ENCODE results near the gene AP2M1.
"Not testable (repeated sequence)": the region's sequence is repeated elsewhere in the genome, so short reads cannot be mapped to it uniquely, and the experiment has no call there.

AP2M1 gene

DNA sequence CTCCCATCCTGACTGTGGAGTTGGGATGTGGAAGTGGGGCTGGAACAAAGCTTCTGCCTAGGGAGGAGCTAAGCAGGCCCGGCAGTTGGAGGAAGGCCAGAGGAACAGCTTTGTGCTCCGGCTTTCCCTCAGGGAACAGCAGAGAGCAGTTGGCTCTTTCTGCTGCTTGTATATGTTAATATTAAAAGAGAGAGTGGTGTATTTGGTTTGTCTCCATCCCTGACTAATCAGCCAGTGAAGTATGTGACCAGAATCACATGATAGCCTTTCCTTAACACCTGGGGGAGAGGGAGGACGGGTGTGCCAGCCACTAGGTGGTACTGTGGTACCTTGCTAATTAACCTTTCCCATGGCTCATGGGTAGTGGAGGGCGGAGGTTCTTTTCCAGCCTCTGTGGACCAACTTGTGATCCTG is 29.5 kb upstream of the AP2M1 start:
- TF ChIP-seq, protein P1, sequence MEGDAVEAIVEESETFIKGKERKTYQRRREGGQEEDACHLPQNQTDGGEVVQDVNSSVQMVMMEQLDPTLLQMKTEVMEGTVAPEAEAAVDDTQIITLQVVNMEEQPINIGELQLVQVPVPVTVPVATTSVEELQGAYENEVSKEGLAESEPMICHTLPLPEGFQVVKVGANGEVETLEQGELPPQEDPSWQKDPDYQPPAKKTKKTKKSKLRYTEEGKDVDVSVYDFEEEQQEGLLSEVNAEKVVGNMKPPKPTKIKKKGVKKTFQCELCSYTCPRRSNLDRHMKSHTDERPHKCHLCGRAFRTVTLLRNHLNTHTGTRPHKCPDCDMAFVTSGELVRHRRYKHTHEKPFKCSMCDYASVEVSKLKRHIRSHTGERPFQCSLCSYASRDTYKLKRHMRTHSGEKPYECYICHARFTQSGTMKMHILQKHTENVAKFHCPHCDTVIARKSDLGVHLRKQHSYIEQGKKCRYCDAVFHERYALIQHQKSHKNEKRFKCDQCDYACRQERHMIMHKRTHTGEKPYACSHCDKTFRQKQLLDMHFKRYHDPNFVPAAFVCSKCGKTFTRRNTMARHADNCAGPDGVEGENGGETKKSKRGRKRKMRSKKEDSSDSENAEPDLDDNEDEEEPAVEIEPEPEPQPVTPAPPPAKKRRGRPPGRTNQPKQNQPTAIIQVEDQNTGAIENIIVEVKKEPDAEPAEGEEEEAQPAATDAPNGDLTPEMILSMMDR (IDR thresholded peaks at IDR 0.05; ENCODE audit: extremely low read depth, missing control alignments) = no peak
- DNase-seq (ENCODE audit: low spot score) = no peak

DNA sequence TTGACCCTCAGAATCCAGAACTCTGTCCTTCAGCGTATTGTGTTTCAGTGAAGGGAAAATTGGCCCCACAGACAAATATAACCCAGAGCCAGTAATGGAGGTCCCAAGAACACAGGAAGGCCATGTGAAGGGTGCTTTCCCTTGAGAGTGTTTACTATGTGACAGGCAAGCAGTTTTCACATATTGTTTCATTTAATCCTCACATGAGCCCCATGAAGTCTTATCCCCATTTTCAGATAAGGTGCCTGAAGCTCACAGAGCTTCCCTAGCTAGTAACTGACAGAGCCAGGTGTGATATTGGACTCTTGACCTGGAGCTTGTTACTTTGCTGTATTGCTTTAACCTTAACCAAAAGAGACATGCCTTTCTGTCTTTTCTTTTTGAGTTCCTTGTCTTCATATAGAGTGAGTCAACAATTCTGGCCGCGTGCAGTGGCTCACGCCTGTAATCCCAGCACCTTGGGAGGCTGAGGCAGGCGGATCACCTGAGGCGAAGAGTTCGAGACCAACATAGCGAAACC is 28.8 kb upstream of the AP2M1 start:
- DNase-seq (ENCODE audit: low spot score) = no peak
- TF ChIP-seq, protein P1 (IDR thresholded peaks at IDR 0.05; ENCODE audit: extremely low read depth, missing control alignments) = no peak

DNA sequence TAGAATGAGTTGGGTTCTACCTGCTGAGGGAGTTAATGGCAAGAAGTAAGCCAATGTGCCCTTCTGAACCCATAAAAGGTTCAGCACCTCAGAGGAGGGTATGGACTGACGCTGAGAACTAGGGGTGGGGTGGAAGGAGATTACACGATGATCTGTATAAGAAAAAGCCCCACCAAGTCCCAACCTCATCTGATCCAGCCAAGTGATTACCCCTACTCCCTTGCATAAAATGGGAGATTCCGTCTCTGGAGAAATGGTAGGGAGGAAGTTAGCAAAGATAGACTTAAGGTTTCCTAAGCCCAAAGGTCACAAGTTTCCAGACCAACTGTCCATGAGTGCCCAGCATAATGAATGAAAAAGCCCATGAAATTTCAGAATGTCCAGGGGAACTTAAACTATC is 26.6 kb upstream of the AP2M1 start:
- DNase-seq (ENCODE audit: low spot score) = no peak
- TF ChIP-seq, protein P1 (IDR thresholded peaks at IDR 0.05; ENCODE audit: extremely low read depth, missing control alignments) = no peak

DNA sequence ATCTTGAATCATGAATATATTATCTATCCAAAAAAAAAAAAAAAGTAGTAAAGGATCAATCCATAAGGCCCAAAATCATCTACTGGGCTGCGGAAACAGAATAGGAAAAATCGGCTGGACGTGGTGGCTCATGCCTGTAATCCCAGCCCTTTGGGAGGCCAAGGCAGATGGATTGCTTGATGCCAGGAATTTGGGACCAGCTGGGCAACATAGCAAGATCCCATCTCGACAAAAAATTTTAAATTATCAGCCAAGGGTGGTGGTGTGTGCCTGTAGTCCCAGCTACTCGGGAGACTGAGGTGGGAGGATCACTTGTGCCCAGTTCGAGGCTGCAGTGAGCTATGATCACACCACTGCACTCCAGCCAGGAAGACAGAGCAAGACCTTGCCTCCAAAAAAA is 25.5 kb upstream of the AP2M1 start:
- TF ChIP-seq, protein P1 (IDR thresholded peaks at IDR 0.05; ENCODE audit: extremely low read depth, missing control alignments) = no peak
- no peak for DNase-seq (ENCODE audit: low spot score)

DNA sequence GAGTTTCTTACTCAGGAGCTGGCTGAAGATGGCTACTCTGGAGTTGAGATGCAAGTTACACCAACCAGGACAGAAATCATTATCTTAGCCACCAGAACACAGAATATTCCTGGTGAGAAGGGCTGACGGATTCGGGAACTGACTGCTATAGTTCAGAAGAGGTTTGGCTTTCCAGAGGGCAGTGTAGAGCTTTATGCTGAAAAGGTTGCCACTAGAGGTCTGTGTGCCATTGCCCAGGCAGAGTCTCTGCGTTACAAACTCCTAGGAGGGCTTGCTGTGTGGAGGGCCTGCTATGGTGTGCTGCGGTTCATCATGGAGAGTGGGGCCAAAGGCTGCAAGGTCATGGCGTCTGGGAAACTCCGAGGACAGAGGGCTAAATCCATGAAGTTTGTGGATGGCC is 24.9 kb upstream of the AP2M1 start:
- DNase-seq (ENCODE audit: low spot score) = not testable (repeated sequence)

DNA sequence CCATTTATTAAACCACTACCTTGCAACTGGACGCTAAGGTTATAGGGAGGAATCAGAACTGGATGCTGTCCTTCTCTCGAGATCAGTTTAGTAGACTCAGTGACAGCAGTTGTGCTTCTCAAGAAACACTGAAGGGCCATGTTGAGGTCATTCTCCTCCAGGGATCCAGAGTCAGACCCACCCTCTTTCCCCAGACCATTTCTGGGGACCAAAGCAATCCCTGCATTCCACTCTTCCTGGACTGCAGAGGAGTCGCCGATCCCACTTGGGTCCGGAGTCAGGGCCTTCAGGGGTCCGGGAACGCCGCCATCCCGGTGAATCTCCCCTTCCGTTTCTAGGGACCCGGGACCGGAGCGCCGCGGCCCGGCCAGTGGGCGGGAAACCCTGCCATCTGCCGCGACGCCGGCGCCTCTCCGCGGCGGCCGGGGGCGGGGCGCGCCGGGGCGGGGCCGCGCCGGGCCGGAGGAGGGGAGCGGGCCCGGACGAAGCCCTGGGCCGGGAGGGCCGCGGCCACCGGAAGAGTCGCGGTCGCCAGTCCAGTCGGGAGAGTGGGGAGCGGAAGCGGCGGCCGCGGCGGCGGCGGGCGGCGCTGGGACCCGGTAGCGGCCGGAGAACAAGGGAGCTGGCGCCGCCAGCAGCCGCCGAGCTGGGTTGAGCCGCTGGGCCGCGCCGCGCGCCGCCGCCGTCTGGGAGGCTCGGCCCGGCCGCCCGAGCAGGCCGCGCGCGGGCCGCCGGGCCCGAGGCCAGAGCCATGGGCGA is 19.6 kb upstream of the AP2M1 start, which contains the start of gene DVL3:
Gene DVL3 (plus strand): TSS at position 493 of the 759 bp plus-strand sequence. CDS start 259 bp downstream, at position 752.
- peak; percentile 96 for DNase-seq (ENCODE audit: low spot score)
- TF ChIP-seq, protein P1 (IDR thresholded peaks at IDR 0.05; ENCODE audit: extremely low read depth, missing control alignments) = no peak

DNA sequence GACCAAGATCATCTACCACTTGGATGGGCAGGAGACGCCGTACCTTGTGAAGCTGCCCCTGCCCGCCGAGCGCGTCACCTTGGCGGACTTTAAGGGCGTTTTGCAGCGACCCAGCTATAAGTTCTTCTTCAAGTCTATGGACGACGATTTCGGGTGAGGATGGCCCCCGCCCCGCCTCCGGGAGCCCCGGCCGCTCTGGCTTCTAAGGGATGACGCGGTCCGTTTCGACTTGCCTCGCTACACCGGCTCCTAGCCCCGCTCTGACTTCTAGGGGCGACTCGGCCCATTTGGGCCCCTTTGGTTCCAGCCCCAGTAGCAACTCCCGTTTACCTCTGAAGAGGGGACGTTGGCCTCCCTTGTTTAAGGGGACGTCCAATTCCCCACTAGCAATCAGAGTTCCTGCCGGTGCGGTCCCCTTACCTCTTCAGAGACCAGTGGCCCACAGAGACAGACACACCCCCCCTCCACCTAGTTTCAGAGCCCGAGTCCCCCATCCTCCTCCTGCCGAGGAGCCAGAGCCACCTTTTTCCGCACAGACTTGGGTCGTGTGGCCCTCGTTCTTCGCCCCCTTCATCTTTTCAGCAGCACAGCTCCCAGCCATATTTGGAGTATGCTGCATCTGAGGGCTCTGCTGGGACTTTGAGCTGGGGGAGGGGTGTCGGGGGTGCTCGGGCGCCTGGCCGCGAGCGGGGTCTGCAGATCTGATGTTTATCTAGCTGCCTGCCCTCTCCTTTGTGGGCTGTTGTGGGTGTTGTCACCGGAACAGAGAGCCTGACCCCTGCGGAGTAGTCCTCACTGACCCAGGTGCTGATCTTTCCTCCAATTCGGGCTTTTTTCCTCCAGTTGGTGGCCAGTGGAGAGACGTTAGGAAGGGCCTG is 18.8 kb upstream of the AP2M1 start:
- DNase-seq (ENCODE audit: low spot score) = peak; percentile 69
- TF ChIP-seq, protein P1 (IDR thresholded peaks at IDR 0.05; ENCODE audit: extremely low read depth, missing control alignments) = no peak

All from GM20000 (cell line).